Stomach smooth muscle (tissue), 2 donors: ENCODE results near the gene PTPN5.

ENCODE experiments used
- H3K27ac ChIP-seq: one replicate; pipeline ENCODE4 v1.7.0; 2013; ENCODE audit warnings: mild to moderate bottlenecking, low read length, inconsistent platforms
- H3K27me3 ChIP-seq, 2 donors: one replicate each; pipeline ENCODE4 v1.7.0; 2013; ENCODE audit warnings: low read length in 2 of 2; ENCODE audit not compliant: insufficient read depth in 2 of 2, control insufficient read depth in 1 of 2
- H3K36me3 ChIP-seq, 2 donors: one replicate each; pipeline ENCODE4 v1.7.0; 2013; ENCODE audit warnings: low read length in 2 of 2; ENCODE audit not compliant: control insufficient read depth in 2 of 2, insufficient read depth in 2 of 2
- H3K4me1 ChIP-seq: one replicate; pipeline ENCODE4 v1.7.0; 2013; ENCODE audit warnings: low read length; ENCODE audit not compliant: control insufficient read depth, insufficient read depth
- H3K4me3 ChIP-seq, 2 donors: one replicate each; pipeline ENCODE4 v1.7.0; 2013; ENCODE audit warnings: low read length in 2 of 2
- H3K9ac ChIP-seq, 2 donors: one replicate each; pipeline ENCODE4 v1.7.0; 2013; ENCODE audit warnings: low read length in 2 of 2, mild to moderate bottlenecking in 1 of 2
- H3K9me3 ChIP-seq, 2 donors: one replicate each; pipeline ENCODE4 v1.7.0; 2013; ENCODE audit warnings: low read length in 2 of 2; ENCODE audit not compliant: control insufficient read depth in 2 of 2
- donor health status: healthy.
- donor health status: Pancreatic carcinoma.

PTPN5 gene

DNA sequence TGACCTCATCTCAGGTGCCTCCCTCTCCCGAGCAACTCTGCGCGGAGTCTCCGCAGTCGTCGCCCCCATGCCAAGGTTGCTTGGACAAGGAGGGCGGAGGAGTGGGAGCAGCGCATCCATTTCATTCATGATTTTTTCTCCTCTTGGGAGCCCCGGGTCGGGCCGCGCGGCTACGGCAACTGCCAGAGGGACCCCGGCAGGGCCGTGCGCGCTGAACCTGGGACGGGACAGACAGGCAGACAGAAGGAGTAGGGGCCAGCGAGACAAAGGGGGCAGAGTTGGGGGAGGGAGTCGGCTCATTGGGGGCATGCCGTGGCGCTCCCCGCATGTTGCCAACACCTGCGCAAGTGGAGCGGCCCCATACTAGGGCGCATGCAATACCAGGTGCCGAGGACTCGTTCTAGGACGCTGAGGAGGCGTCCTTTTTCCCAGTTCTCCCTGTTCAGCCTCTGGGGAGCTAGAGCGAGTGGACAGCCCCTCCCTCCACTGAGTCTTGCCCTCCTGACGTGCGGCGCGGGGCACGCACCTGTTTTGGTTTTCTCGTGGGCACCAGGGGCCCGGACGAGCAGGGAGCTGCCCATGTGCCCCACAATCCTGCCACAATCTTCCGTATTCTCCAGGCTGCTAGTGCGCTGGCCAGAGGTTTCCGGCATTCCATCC lies 501 bp upstream of the PTPN5 start:
- peaks cover 12 to 18% of the 10 kb centered on the region in 2 donors for H3K27me3 ChIP-seq
- no peak overlapping the region for H3K4me3 ChIP-seq
- H3K36me3 ChIP-seq: no peaks in the 10 kb centered on the region
- peaks cover 6% of the 10 kb centered on the region for H3K4me1 ChIP-seq
- no peak overlapping the region for H3K27ac ChIP-seq
- H3K9ac ChIP-seq: no peak overlapping the region
- H3K9me3 ChIP-seq: no peaks in the 10 kb centered on the region

GRCh38 chr11:18790883-18791206 lies 753 bp downstream of the PTPN5 start:
- peaks cover 12 to 18% of the 10 kb centered on the region in 2 donors for H3K27me3 ChIP-seq
- no peak overlapping the region for H3K27ac ChIP-seq

DNA sequence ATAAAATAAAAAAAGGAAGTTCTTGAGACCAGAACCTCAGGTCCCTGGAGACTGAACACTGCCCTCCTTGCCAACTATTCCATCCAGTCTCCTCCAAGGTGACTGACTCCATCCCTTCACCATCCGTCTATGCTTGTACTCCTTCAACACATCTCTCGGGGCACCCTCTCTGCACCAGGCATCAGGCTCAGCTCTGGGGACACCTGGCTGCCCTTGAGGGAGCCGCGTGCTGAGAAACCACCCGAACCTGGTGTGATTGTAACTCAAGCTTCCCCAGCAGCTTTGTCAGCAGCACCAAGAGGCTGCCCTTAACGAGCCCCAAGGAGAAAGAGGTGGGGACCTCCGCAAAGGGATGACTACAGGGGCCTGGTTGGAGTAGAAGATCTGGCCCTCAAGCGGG lies 1.7 kb downstream of the PTPN5 start:
- no peak overlapping the region for H3K4me3 ChIP-seq
- no peak overlapping the region for H3K27ac ChIP-seq
- no peaks in the 10 kb centered on the region for H3K36me3 ChIP-seq
- peaks cover 6% of the 10 kb centered on the region for H3K4me1 ChIP-seq
- H3K9me3 ChIP-seq: no peaks in the 10 kb centered on the region
- H3K27me3 ChIP-seq: peaks cover 12 to 18% of the 10 kb centered on the region in 2 donors
- no peak overlapping the region for H3K9ac ChIP-seq

More at GRCh38 chr11:18790883-18791206, 753 bp downstream of the PTPN5 start:
- peaks cover 6% of the 10 kb centered on the region for H3K4me1 ChIP-seq
- H3K9ac ChIP-seq: no peak overlapping the region
- no peaks in the 10 kb centered on the region for H3K36me3 ChIP-seq
- no peaks in the 10 kb centered on the region for H3K9me3 ChIP-seq
- H3K4me3 ChIP-seq: no peak overlapping the region

DNA sequence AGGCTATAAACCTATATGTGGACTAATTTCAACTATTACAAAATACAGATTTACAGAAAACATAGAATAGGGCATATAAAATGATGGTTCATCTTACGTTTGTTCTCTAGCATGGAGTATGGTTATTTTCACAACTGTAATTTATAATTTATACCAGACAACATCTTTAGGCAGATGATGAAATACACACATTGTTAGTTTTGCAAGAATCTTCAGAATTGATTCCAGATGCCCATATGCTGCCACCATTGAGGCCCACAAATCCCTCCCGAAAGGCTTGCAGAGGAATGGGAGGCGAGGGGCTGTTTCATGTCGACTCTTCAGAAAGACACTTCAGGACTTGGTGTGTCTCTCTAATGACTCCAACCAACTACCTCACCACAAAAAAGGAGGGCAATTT lies 6.2 kb downstream of the PTPN5 start:
- H3K4me1 ChIP-seq: no peaks in the 10 kb centered on the region
- no peak overlapping the region for H3K9ac ChIP-seq
- H3K27me3 ChIP-seq: peaks cover 0 to 5% of the 10 kb centered on the region in 2 donors
- no peaks in the 10 kb centered on the region for H3K36me3 ChIP-seq
- H3K9me3 ChIP-seq: no peaks in the 10 kb centered on the region
- H3K27ac ChIP-seq: no peak overlapping the region
- H3K4me3 ChIP-seq: no peak overlapping the region

DNA sequence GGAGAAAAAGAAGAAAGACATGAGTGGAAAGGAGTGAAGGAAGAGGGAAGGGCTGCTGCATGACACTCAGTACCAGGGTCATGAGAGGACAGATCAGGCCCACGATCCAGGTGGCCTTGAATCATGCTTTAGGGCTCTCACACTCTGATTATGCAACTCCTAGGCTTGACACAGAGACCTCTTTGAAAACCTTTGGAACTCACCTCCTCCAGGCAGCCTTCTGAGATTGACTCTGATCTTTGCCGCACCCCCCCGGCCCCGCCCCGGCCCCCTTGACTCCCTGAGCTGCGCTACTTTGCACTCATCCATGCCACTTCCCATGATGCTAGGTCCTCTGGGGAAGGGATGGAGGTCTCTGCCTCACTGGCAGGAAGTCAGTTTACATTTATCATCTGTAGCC lies 10.7 kb downstream of the PTPN5 start:
- Histone ChIP-seq H3K4me1 (no peaks in the 10 kb centered on the region), H3K27ac (no peak overlapping the region), H3K27me3 (no peaks in the 10 kb centered on the region), H3K4me3 (no peak overlapping the region), H3K9ac (no peak overlapping the region), H3K9me3 (no peaks in the 10 kb centered on the region), H3K36me3 (no peaks in the 10 kb centered on the region)

GRCh38 chr11:18780329-18780728 lies 11.3 kb downstream of the PTPN5 start:
- no peak overlapping the region for H3K27ac ChIP-seq
- H3K9ac ChIP-seq: no peak overlapping the region
- H3K4me3 ChIP-seq: no peak overlapping the region
- H3K9me3 ChIP-seq: no peaks in the 10 kb centered on the region
- no peaks in the 10 kb centered on the region for H3K4me1 ChIP-seq
- H3K27me3 ChIP-seq: peaks cover 0 to 2% of the 10 kb centered on the region in 2 donors
- no peaks in the 10 kb centered on the region for H3K36me3 ChIP-seq

DNA sequence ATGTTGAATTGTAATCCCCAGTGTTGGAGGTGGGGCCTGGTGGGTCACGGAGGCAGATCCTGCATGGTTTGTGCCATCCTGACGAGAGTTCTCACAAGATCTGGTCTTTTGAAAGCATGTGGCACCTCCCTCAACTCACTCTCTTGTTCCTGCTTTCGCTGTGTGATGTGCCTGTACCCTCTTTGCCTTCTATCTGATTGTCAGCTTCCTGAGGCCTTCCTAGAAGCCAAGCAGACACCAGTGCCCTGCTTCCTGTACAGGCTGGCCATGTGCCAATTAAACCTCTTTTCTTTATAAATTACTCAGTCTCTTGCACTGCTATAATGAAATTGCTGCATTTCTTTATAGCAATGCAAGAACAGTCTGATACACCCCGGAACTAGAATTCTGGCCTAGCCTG lies 13.1 kb downstream of the PTPN5 start:
- Histone ChIP-seq H3K9me3 (no peaks in the 10 kb centered on the region), H3K27me3 (peaks cover 3% of the 10 kb centered on the region in 2 donors), H3K4me1 (no peaks in the 10 kb centered on the region), H3K27ac (no peak overlapping the region), H3K9ac (no peak overlapping the region), H3K4me3 (no peak overlapping the region), H3K36me3 (no peaks in the 10 kb centered on the region)

DNA sequence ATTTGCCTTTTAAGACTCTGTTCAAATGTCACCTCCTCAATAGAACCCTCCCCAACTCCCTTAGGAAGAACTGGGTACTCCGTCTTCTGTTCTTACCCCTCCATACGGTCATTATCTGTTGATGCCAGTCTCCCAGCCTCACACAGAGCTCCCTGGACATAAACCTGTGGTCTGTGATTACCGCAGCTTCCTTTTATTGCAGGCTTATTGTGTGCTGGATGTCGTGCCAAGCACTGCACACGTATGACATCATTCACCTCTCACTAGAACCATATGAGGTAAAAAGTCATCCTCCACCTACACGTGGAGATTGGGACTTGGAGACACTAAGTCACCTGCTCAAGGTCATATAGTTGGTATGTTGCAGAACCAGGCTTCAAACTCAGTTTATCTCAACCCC lies 15.3 kb downstream of the PTPN5 start:
- Histone ChIP-seq H3K4me1 (no peaks in the 10 kb centered on the region), H3K27ac (no peak overlapping the region), H3K9ac (no peak overlapping the region), H3K27me3 (peaks cover 3% of the 10 kb centered on the region in 2 donors), H3K4me3 (no peak overlapping the region), H3K36me3 (no peaks in the 10 kb centered on the region), H3K9me3 (no peaks in the 10 kb centered on the region)

- no peaks in the 10 kb centered on the region for H3K4me1 ChIP-seq
- no peak overlapping the region for H3K9ac ChIP-seq
- H3K36me3 ChIP-seq: no peaks in the 10 kb centered on the region
- peaks cover 0 to under 1% of the 10 kb centered on the region in 2 donors for H3K9me3 ChIP-seq
- no peak overlapping the region for H3K4me3 ChIP-seq
- no peak overlapping the region for H3K27ac ChIP-seq
- H3K27me3 ChIP-seq: peaks cover 3% of the 10 kb centered on the region in 2 donors
These were observed 15.9 kb downstream of the PTPN5 start for GRCh38 chr11:18775492-18776292.

- Histone ChIP-seq H3K27ac (no peak overlapping the region), H3K4me1 (no peaks in the 10 kb centered on the region), H3K9ac (no peak overlapping the region), H3K9me3 (peaks cover 0 to 4% of the 10 kb centered on the region in 2 donors), H3K27me3 (peaks cover 3% of the 10 kb centered on the region in 2 donors), H3K4me3 (no peak overlapping the region), H3K36me3 (no peaks in the 10 kb centered on the region)
These were observed 16.8 kb downstream of the PTPN5 start for GRCh38 chr11:18774801-18775200.

GRCh38 chr11:18773681-18774080 lies 17.9 kb downstream of the PTPN5 start:
- Histone ChIP-seq H3K9ac (no peak overlapping the region), H3K27ac (no peak overlapping the region)

More at GRCh38 chr11:18773681-18774080, 17.9 kb downstream of the PTPN5 start:
- H3K36me3 ChIP-seq: no peaks in the 10 kb centered on the region
- peaks cover 0 to 4% of the 10 kb centered on the region in 2 donors for H3K9me3 ChIP-seq
- H3K4me1 ChIP-seq: no peaks in the 10 kb centered on the region
- no peak overlapping the region for H3K4me3 ChIP-seq
- H3K27me3 ChIP-seq: peaks cover 3% of the 10 kb centered on the region in 2 donors
